ENCODE measurements around the gene GCC2. TPM values are rescaled to one million over a fixed set of nuclear protein-coding genes. Genes with fewer than 3 reads are reported as not detected.
A peak's percentile ranks its signal among the peaks of the same experiment; 100 is the strongest.

GCC2 gene
- total and polyA plus RNA-seq, 9 of the 15 experiments (the other 6 are each of a cell fraction or from before 2014, with no cell fraction given) = 11.4 to 35.7 (median 19.9) TPM

- TF ChIP-seq PRDM10 (IDR thresholded peaks at IDR 0.05; ENCODE audit: partially characterized antibody) = peak; percentile 10
- TF ChIP-seq, protein P1, sequence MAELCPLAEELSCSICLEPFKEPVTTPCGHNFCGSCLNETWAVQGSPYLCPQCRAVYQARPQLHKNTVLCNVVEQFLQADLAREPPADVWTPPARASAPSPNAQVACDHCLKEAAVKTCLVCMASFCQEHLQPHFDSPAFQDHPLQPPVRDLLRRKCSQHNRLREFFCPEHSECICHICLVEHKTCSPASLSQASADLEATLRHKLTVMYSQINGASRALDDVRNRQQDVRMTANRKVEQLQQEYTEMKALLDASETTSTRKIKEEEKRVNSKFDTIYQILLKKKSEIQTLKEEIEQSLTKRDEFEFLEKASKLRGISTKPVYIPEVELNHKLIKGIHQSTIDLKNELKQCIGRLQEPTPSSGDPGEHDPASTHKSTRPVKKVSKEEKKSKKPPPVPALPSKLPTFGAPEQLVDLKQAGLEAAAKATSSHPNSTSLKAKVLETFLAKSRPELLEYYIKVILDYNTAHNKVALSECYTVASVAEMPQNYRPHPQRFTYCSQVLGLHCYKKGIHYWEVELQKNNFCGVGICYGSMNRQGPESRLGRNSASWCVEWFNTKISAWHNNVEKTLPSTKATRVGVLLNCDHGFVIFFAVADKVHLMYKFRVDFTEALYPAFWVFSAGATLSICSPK (IDR thresholded peaks at IDR 0.05; ENCODE audit: borderline replicate concordance) = no peak
- no peak for TF ChIP-seq TEAD1 (CRISPR knock-in tag; IDR thresholded peaks at IDR 0.05)
- no peak for TF ChIP-seq RBM25 (IDR thresholded peaks at IDR 0.05; ENCODE audit: low read depth, low read length, severe bottlenecking)
- TF ChIP-seq BRCA1 (IDR thresholded peaks at IDR 0.05) = no peak
- TF ChIP-seq BRCA1 (CRISPR knock-in tag; IDR thresholded peaks at IDR 0.05) = no peak
- no peak for TF ChIP-seq ZKSCAN1 (IDR thresholded peaks at IDR 0.05; ENCODE audit: low read depth, low read length)
- TF ChIP-seq POU5F1 (IDR thresholded peaks at IDR 0.05; ENCODE audit: borderline replicate concordance, low read depth, low read length, partially characterized antibody) = no peak
- TF ChIP-seq KDM4B (IDR thresholded peaks at IDR 0.05; ENCODE audit: borderline replicate concordance in 2 of 2, low read depth in 1 of 2) = peak in 1 of 2 experiments; percentile 78; a peak in 1 of 4 replicates
- no peak for TF ChIP-seq FIP1L1 (IDR thresholded peaks at IDR 0.05; ENCODE audit: low read depth, low read length, poor library complexity, severe bottlenecking)
- TF ChIP-seq SMARCB1 (IDR thresholded peaks at IDR 0.05; ENCODE audit: insufficient read length, low read depth) = no peak
- TF ChIP-seq YY1 (IDR thresholded peaks at IDR 0.05; ENCODE audit: borderline replicate concordance in 1 of 3, control insufficient read depth in 1 of 3, extremely low read depth in 1 of 3, insufficient read depth in 3 of 3, insufficient read length in 1 of 3, insufficient replicate concordance in 2 of 3, low read depth in 1 of 3, low read length in 2 of 3) = peak in 2 of 3 experiments; percentile 79 to 83
- no peak for TF ChIP-seq PHTF2 (CRISPR knock-in tag; IDR thresholded peaks at IDR 0.05)
- TF ChIP-seq ZNF280A (IDR thresholded peaks at IDR 0.05; ENCODE audit: low read depth, partially characterized antibody) = no peak
- peak; percentile 84 for TF ChIP-seq GMEB1 (CRISPR knock-in tag; IDR thresholded peaks at IDR 0.05)
- TF ChIP-seq RNF2 (IDR thresholded peaks at IDR 0.05) = peak; percentile 60; the same call in 1 of the 2 replicates
- no peak for TF ChIP-seq ESRRB (CRISPR knock-in tag; IDR thresholded peaks at IDR 0.05; ENCODE audit: borderline replicate concordance)
- TF ChIP-seq CBFA2T3 (IDR thresholded peaks at IDR 0.05) = no peak
Measured at GRCh38 chr2:108448678-108449409, at the start of gene GCC2 (continued).
